HG02763 (cell line): ENCODE measurements around the gene PPP2R2C.

Source experiments
- ATAC-seq: cut with Tn5 transposase; IDR thresholded peaks from one replicate; pipeline ENCODE4 v1.9.1; 2021; ENCODE audit warnings: mild to moderate bottlenecking, moderate library complexity; ENCODE audit not compliant: unreplicated experiment

PPP2R2C gene

DNA sequence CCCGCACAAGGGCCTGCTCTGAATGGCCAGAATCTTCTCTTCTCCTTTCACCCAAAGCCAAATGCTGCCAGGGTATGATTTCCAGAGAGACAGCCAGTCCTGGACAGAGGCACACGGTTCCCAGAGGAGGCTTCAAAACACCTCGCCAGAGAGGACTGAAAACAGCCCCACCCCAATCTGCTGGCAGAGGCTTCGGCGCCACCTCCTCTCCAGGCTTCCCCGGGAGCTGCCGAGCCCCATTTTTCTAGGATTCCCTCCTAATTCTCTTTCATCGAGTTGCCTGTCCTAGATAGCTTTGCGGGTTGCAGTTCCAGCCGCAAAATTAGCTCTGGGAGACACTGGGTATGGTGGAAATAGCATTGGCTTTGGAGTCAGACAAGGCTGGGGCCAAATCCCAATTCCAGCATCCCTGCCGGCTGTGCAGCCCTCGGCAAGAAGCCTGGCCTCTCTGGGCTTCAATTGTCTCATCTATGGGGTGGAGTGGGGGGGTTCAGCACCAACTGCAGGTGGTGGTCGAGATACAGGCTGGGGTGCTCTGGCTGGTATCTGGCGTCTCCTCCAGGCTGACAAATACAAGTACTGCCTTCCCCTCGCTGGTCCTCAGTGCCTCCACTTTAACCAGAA, 22.6 kb downstream of the PPP2R2C start:
- ATAC-seq: no peak

DNA sequence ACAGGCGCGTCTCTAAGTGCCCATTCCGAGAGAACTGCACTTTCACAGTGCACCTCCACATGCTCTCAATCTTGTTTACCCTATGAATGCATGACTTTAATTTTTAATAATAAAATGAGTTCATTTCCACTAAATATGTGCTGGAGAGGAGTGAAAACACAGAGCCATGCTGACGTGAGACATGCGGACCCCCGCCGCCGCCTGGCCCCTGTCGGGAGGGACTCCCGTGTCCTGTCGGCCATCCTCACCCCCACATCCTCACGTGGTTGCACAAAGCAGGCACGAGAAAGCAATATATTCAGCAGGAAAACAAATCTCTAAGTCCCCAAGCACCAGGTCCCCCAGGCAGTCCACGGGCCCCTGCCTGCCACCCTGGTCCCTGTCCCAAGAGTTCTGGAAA, 23.1 kb downstream of the PPP2R2C start:
- no peak for ATAC-seq

DNA sequence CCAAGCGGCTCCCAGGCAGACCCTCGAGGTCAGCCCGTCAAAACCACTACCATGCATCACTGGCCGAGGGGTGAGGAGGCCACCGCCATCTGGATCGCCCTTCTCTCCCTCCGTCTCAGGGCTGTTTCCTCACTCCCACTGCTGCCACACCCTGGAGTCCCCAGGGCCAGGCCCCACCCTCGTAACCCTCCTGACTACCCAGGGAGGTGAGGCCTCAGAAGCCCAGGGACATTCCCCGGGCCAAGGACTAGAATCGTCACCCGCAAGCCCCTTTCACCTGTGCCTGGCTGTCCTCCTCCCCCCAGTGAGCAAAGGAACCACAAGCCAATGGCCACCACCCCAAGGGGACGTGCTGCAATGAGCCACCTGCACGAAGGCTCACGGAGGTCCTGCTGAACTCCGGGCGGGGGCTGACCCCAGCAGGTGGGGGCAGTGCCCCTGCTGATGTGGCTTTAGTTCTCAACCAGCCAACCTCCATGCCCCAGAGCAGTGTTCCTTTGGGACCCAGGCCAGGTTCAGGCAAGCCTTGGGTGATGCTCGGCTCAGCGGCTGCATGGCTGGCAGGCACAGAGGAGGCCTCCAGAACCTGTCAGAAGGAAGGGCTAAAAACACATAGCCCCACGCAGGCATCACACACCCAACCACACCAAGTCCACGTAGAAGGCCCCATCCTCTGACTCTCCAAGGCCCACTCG, 23.8 kb downstream of the PPP2R2C start:
- ATAC-seq: no peak

DNA sequence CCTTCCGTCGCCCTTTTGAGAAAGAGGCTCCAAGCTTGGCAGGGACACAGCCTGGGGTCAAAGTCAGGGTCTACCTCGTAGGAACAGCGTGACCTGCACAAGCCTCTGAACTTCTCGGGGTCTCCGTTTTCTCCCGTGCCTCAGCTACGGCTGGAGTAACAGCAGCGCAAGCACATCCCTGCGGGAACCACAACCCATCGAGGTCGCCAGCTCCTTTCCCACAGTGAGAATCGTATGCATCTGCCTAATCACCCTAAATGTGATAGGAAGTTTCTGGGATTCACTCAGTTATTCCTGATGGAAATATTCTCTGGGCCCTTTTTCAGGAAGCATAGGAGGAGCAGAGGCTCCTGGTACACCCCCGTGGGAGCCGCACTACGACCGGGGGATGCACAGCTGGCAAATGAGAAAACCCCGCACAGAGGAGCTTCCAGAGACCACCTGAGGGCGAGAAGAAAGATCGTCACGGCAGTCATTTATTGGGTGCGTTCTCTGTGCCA, 24.7 kb downstream of the PPP2R2C start:
- no peak for ATAC-seq

DNA sequence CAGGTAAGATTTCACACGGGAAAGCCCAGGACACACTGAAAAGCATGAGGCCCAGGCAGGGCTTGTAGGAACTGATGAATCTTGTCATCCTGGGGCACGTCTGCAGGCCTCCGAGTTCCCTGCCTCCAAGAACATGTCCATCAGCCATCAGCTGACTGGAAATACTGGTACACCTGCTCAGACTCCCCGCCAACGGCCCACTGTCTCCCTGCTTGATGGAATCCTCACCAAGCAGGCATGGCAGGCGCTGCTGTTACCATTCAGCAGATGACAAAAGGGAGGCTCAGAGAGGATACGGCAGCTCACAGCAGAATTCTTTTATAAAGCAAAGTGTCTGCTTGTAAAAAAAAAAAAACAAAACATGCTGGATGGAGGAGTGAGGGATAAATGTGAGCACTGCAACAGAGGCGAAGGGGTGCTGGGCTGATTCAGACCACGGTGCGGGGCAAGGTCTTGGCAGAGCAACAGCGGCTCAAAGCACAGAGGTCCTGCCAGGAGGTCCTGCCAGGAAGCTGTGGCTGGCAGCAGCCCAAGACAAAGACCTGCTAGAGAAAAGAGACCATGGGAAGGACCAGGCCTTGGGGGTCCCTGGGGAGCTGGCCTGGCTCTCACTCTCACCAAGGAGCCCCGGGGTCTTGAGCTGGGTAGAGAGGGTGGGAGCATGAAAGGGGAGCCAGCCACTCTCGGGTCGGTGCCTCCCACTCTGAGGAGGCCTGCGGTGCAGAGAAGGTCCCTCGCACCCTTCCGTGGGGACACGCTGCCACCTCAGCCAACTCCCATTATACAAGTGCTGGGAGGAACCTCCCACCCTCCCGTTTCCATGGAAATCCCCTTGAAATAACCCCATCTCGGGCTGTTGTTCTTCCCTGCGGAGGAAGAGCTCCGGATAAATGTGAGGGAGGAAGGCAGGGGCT, 25.6 kb downstream of the PPP2R2C start:
- no peak for ATAC-seq

DNA sequence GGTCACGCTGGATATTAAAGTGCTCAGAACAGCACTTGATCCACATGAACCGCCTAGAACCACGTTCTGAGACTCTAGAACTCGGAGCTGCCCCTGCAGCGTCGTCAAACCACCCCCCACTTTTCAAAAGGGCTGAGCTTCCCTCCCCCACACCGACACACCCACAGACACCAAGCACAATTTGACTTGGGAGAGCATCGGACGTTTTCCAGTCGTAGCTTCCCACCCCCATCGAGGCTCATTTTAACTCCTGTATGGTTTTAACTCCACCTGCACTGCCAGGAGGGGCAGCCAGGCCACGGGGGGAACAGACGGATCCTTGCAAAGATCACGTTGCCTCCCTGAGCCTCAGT, 26.3 kb downstream of the PPP2R2C start:
- ATAC-seq: no peak

DNA sequence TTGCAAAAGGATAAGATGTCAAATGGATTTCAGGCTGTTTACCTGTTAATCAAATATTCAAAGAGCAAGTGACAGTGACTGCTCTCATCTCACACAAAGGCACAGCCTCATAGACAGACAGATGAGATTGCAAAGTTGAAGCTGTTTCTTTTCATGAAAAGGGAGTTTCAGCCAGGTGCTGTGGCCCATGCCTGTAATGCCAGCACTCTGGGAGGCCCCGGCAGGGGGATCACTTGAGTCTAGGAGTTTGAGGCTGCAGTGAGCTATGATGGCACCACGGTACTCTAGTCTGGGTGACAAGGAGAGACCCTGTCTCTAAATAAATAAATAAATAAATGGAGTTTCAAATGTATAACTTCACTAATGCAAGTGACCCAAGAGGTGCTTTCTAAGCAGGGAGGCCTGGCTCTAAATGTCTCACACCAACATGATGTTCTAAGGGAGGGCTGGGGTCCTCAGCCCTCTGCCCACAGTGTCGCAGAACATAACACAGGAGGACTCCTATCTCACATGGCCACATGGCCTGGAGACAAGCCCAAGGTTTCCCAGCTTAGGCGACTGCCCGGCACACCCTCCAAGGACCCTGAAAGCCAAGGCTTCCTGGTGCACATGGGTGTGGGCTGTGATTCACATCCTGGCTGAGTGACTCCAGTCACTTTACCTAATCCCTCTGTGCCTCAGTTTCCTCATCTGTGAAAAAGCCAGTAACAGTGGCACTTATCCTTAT, 26.8 kb downstream of the PPP2R2C start:
- no peak for ATAC-seq

DNA sequence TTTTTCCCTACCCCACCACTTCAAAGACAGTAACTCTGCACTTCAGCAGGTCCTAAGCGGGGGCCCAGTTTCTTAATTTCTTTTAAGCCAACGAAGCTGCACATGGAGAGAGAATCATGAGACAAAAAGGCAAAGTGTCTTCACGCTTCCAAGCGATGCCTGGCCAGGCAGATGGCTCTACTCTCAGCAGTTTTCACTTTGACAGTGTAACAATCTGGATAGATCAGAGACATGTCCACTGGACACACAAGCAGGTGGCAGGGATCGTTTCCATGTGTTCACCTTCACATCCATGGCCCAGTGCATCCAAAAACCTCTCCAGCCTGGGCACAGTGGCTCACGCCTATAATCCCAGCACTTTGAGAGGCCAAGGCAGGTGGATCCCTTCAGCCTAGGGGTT, 27.8 kb downstream of the PPP2R2C start:
- ATAC-seq: no peak

DNA sequence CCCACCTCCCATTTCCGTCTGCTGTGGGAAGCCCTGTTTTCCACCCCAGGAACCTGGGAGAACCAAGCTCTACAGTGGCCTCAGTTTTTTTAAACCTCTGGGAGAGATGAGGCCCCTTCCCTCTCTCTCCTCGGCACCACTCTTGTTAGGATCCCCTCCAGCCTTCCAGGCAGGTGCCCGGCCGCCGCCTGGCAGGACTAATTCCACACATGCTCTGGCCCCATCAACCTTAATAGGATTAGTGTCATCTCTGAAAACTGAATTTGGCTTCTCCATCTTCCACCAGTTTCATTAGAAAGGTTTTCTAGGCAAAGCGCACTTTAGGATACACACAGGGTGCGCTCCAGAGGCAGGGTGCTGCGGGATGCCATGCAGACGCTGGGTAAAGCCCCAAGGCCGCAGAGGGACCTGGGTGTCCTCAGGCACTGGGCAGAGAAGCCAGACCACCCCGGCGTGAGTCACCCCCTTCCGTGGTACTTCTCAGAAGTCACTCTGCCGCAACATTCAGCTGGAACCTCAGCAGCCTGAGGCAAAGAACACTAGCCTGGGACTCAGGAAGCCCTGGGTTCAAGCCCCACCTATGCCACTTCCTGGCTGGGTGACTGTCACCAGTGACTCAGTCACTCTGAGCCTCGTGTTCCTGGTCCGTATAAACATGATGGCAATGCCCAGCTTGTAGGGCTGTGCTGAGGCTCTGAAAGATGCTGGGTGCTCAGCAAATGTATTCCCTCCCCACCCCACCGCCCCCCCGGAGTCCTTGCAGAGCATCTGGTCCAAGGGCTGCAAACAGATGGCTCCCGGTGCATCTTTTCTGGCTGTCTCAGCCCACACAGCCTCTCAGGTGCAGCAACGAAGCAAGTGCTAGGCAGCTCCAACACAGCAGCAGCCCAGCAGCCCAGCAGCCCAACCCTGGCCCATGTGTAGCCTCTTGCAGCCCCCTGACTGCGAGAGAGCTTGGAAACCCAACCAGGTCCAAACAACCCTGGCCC, 29.1 kb downstream of the PPP2R2C start:
- ATAC-seq: no peak

DNA sequence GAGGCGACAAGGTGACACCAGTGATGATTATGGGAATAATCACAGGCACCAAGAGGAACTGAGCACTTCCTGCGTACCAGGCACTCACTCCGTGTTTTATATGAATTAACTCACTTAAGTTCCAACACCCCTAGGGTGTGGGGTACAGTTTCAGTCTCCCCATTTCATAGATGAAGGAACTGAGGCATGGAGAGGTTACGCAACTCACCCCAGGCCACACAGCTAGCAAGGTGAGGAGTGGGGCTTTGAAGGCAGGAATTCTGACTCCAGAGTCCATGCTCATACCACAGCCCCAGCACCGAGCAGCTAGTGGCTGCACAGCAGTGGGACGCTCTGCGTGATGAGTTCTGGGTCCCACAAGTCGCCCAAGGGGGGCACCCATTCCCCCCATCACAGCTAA, 29.9 kb downstream of the PPP2R2C start:
- no peak for ATAC-seq

DNA sequence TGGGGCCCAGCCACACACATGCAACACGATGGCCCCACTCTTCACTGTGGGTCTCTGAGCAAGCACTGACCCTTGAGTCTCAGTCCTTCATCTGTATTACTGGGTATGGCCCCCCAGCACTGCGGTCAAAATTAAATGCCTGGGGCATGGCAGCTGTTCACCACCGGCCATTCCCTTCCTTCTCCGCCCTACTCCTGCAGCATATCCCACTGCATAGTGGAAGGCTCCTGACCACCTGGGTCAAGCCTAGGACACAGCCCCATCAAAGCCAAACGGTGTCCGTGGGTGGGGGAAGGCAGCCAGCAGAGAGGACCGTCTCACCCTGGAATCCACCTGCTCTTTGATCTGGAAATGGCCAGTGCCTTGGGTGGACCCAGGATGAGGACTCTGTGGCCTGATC, 30.7 kb downstream of the PPP2R2C start:
- ATAC-seq: no peak

DNA sequence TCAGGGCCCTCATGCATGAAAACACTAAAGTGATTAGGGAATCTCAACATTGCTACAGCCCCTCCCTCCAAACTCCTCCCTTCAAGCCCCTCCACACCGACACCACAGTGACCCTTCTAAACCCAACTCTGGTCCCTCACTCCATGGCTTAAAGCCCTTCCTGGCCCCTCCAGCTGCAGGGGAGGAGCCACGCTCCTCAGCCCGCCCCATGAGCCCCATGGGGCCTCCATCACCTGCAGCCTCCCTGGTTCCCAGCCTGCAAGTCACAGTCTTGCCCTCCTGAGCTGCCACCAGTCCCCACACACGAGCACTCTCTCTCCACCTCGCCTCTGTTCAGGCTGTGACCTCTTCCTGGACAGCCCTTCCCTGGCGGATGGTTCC, 31.2 kb downstream of the PPP2R2C start:
- ATAC-seq: no peak

DNA sequence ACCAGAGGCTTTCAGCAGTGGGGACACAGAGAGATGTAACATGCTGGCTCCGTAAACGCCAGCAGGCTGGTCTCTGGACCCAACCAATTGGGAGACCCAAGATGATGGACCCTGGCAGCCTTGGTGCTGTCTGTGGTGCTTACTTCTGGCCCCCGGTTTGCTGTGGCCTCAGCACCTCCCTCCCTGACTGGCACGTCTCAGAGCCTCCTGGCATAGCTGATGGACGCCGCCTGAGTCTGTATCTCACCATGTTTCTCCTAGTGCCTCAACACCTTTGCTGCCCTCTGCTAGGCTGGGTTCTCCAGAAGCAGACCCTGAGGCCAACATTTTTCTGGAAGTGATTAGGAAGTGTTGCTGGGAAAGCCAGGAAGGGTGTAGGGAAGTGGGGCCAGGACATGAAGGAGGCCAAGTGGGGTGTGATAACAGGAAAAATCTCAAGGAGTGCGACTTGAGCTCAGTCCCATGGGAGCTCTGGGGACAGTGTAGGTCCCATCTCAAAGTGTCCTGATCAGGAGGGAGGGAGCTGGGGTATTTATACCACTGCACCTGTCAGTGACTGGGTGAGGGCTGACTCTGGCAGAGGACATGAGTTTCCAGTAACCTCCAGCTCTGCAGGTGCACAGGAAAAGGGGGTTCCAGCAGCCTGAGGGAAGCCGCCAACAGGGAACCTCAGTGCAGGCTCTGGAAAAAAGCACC, 31.8 kb downstream of the PPP2R2C start:
- no peak for ATAC-seq

DNA sequence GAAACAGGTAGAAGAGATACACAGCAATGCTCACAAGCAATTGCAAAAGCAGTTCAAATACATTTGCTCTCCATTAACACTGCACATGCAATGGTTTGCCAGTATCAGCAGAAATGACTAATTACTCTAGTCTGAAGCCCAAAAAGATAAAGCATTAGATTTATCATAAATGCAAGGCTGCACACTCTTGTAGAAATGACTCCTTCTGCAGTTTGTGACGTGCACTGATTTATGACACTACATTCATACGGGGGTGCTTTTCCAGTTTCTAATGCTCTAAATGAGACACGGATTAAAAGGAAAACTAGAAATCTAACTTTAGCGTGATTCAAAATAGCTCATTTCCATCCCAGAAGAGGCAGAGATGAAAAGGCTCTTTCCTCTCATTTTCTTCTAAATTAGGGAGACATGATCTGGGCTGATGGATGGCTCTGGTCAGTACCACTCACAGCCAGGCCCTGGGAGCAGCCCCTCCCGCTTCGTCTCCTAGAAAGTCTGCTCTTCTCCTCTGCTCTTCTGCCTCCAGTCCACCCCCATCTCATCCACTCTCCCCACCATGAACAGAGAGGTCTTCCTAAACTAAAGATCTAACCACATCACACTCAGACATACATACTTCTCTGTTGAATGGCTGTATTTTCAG, 33.2 kb downstream of the PPP2R2C start:
- no peak for ATAC-seq

DNA sequence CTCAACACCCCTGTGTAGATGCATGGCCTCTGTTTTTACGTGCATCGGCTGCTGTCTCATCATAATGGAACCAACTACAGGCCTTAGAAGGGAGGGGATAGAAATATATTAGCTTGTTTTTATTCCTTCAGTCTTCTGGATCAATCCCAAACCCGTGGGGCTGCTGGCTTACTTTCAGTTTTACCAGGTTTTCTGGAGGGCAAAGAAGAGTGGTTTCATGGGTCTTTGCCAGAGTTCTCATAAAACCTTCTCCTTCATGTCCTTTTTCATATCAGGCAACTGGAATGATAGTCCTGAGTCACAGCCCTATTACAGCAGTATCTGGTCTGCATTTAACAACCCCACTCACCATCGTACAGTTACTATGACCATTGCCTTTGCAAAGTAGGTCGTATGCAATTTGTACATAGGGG, 34.6 kb downstream of the PPP2R2C start:
- no peak for ATAC-seq

DNA sequence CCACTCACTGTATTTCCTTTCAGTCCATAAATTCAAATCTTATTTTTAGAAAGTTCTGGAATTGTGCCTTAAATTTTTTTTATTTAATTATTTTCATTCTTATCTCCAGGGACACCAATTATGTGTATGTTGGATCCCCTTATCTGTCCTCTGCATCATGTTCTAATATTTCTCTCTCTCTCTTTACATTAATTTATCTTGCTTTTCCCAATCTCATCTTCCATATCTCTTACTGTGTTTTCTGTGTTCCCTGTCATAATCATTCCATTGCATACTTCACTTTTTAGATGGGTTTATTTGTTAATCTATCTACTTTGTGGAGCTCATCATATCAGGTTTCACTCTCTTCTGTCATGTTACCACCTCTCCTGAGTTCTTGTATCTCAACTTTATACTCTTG, 37.4 kb downstream of the PPP2R2C start:
- ATAC-seq: no peak

DNA sequence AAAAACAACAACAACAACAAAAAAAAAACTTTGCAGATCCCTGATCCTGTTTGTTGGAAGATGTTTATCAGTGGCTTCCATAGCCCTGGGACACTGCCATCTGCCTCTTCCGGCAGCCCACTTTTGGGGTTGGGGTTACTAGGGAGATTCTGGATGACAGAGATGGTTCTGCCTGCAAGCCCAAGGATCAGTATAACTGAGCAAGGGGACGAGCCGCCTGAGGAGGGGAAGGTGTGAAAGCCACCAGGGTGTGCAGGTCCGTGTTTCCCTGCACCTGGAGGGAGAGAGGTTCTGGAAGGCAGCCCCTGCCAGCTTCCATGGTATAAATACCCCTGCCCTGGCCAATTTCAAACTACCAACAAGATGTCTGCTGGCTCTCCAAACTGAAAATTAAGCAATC, 41.5 kb downstream of the PPP2R2C start:
- ATAC-seq: no peak

DNA sequence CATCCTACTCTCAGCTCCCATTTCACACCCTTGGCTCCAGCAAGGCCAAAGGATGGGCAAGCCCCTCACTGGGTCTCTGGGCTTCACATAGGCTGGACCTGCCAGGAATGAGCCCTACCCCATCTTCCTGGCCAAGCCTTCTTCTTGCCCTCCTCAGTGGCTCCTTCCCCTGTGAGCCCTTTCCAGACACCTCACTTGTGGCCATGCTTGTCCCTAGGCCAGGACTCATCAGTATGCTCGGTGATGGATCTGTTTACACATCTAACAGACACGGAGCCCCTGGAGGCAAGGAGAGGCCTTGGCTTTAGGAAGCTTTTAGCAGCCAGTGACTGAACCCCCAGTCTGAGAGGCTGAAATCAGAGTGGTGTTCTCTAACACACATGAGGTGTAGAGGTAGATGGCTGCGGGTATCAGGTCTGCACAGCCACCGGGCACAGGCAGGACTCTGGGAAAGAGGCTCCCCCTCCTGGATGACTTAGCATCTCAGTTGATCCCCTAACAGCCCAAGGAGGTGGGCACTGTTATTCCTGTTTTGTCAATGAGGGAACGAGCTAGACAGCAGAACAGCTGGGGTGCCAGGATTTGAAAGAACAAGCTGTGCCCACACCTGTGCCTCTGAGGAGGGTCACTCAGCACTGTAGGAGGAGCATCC, 44.8 kb downstream of the PPP2R2C start:
- no peak for ATAC-seq
